OCI-LY3 (cell line): ENCODE measurements around the gene GMPR.

ENCODE experiments used
- CTCF ChIP-seq: fragments of 200-600, 300-600 bp; sonication (generic); IDR thresholded peaks from 2 replicates; pipeline ENCODE4 v1.5.1; 2014; ENCODE audit warnings: antibody characterized with exemption, low read length, low read depth
- EZH2phosphoT487 ChIP-seq: fragments of 200-600 bp; shearing (Covaris generic); IDR thresholded peaks from 2 replicates; pipeline ENCODE4 v1.6.1; 2018; ENCODE audit warnings: antibody characterized with exemption, mixed run types, low read depth

DNA sequence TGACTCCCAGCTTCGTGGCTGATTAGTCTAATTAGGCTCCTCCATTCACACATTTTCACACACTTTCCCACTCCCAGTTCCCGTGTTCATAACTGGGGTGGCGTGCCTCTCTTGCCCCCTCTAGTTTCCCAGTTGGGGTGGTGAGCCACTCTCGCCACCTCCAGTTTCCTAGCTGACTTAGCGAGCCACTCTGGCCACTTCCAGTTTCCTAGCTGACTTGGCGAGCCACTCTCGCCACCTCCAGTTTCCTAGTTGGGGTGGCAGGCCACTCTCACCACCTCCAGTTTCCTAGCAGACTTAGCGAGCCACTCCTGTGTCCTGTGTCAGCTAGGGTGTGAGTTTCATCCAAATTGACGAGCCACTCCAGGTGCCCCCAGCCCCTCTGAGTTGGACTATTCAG lies 7.4 kb upstream of the GMPR start:
- no peak for TF ChIP-seq CTCF
- TF ChIP-seq EZH2phosphoT487 = no peak
